CD4-positive, alpha-beta T cell treated with Interleukin-4 for 4 hours (primary cell): ENCODE results near the gene CORO2A.
"Not testable (repeated sequence)": the region's sequence is repeated elsewhere in the genome, so short reads cannot be mapped to it uniquely, and the experiment has no call there.

Experiments used
- DNase-seq: peaks from one replicate; pipeline ENCODE4 v3.0.0-alpha.2; 2020

CORO2A gene

DNA sequence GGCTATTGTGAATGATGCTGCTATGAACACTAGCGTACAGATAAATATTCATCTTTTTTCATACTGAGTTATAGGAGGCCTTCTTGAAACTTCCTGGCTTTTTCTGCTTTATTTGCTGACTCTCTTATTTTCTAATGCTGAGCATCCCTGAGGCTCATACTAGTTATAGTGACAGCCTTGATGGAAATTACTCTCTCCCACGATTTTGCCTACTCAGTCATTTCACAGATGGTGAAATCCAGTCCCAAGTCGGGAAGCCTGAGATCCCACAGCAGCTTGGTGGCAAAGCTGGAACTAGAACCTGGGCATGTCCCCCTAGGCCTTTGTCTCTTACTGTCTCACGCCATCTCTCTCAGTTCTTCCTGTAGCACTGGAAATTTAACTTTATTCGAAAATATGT, 113.5 kb downstream of the CORO2A start:
- DNase-seq: no peak

DNA sequence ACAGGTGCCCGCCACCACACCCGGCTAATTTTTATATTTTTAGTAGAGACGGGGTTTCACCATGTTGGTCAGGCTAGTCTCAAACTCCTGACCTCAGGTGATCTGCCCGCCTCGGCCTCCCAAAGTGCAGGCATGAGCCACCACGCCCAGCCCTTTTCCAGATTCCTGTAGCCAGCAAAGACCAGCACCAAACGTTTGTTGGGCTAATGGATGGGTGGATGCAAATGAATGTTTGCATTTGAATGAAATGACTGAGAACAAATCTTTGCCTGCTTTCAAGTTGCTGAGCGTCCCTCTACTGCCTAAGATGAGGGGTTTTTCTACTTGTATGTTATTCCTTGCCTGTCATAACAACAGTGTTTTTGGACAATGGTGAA, 115.9 kb downstream of the CORO2A start:
- DNase-seq: not testable (repeated sequence)

DNA sequence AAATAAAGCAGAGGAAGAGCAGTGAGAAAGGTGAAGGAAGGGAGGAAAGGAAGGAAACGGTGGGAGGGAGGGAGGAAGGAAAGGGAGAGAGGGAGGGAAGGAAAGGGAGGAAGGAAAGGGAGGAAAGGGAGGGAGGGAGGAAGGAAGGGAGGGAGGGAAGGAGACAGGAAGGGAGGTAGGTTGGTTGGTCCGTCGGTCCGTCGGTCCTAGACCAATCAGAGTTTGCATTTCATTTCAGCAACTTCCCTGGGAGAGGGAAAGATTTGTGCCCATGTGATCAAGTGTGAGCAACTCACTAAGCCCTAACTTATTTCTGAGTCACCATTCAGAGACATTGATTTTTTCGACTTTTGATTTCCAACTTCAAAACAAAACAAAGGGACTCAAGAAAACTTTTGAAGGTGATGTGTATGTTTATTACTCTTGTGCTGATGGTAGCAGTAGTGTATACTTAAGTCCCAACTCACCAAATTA, 117.1 kb downstream of the CORO2A start:
- DNase-seq: peak; percentile 72

GRCh38 chr9:98074115-98074990, 118.1 kb downstream of the CORO2A start:
- peak; percentile 76 for DNase-seq

- no peak for DNase-seq
Measured at GRCh38 chr9:98071737-98072136, 120.7 kb downstream of the CORO2A start.
